ENCODE data around the gene MBOAT7.
A peak's percentile ranks its signal among the peaks of the same experiment; 100 is the strongest.
"Not testable (repeated sequence)": the region's sequence is repeated elsewhere in the genome, so short reads cannot be mapped to it uniquely, and the experiment has no call there.

MBOAT7 gene

GRCh38 chr19:54208784-54209057, 19.3 kb upstream of the MBOAT7 start:
- DNase-seq, result no peak

- DNase-seq, result peak; percentile 29
Observed at GRCh38 chr19:54207983-54208783, 18.8 kb upstream of the MBOAT7 start.

GRCh38 chr19:54207676-54207982, 18.2 kb upstream of the MBOAT7 start:
- DNase-seq, result no peak

- not testable (repeated sequence) for DNase-seq
Observed at GRCh38 chr19:54207193-54207592, 17.8 kb upstream of the MBOAT7 start.

GRCh38 chr19:54206831-54207177, 17.4 kb upstream of the MBOAT7 start:
- DNase-seq, result no peak

- no peak for DNase-seq
Observed at GRCh38 chr19:54206030-54206830, 16.9 kb upstream of the MBOAT7 start.

- no peak for DNase-seq
Observed at GRCh38 chr19:54204767-54205468, 15.5 kb upstream of the MBOAT7 start.

GRCh38 chr19:54203151-54203611, 13.8 kb upstream of the MBOAT7 start:
- DNase-seq, result no peak

GRCh38 chr19:54201980-54202379, 12.6 kb upstream of the MBOAT7 start:
- DNase-seq, result no peak

GRCh38 chr19:54201172-54201701, 11.9 kb upstream of the MBOAT7 start:
- no peak for DNase-seq

- DNase-seq, result no peak
Observed at GRCh38 chr19:54199401-54199800, 10.0 kb upstream of the MBOAT7 start.

GRCh38 chr19:54197121-54197520, 7.7 kb upstream of the MBOAT7 start:
- no peak for DNase-seq

- DNase-seq, result no peak
Observed at GRCh38 chr19:54196536-54196935, 7.2 kb upstream of the MBOAT7 start.

- not testable (repeated sequence) for DNase-seq
Observed at GRCh38 chr19:54194463-54194862, 5.1 kb upstream of the MBOAT7 start.

- DNase-seq, result no peak
Observed at GRCh38 chr19:54193011-54193410, 3.6 kb upstream of the MBOAT7 start.

GRCh38 chr19:54191811-54192453, 2.6 kb upstream of the MBOAT7 start:
- no peak for DNase-seq

- DNase-seq, result peak; percentile 62
Observed at GRCh38 chr19:54191011-54191810, 1.8 kb upstream of the MBOAT7 start, which contains the start of gene TSEN34. Gene TSEN34 (plus strand): TSS chr19:54191308. CDS start chr19:54191365, 57 bp downstream.

GRCh38 chr19:54190503-54191010, 1.2 kb upstream of the MBOAT7 start:
- peak; percentile 98 for DNase-seq

- DNase-seq, result peak; percentile 99
Observed at GRCh38 chr19:54189735-54190502, 539 bp upstream of the MBOAT7 start.

- no peak for DNase-seq
Observed at GRCh38 chr19:54188215-54188871, 1.0 kb downstream of the MBOAT7 start.
